A549 (cell line): ENCODE data around the gene BCL2L1. TPM values are rescaled to one million over a fixed set of nuclear protein-coding genes. Genes with fewer than 3 reads are reported as not detected.

Source experiments
- ATAC-seq, 2 experiments: fragments of 200-7000 bp in 1 of 2; fragments of >200 bp in 1 of 2; cut with Nextera tagmentation in 1 of 2; cut with Tn5 transposase in 1 of 2; 3 replicates each; pipeline versions ENCODE4 v1.8.0 to v1.9.1; 2018 to 2020; ENCODE audit warnings: mild to moderate bottlenecking in 1 of 2, moderate library complexity in 1 of 2
- CTCF ChIA-PET: fragments of 300-600 bp; sonication (Branson Sonifier 250); formaldehyde crosslinking; extraction: SDS; loops from one replicate; lab custom pipeline; 2021; ENCODE audit warnings: antibody characterized with exemption, inconsistent platforms; lab: Yijun Ruan, JAX
- POLR2A ChIA-PET: fragments of 350-600 bp; formaldehyde crosslinking; extraction: SDS; loops from one replicate; lab custom pipeline; 2021; ENCODE audit warnings: antibody characterized with exemption, inconsistent platforms; lab: Yijun Ruan, JAX
- DNase-seq, 2 experiments: peaks; one replicate each; pipeline versions ENCODE4 v3.0.0 to v3.0.0-alpha.2; 2011 to 2016; ENCODE audit warnings: low read depth in 1 of 2, low spot score in 1 of 2
- FAIRE-seq: peaks from 2 replicates; lab custom pipeline; 2011; peaks lifted over from hg19 to GRCh38; lab: Jason Lieb, UNC
- H3K27ac ChIP-seq, 2 experiments: fragments of >200 bp; sonication (Bioruptor Twin); formaldehyde crosslinking; 3 replicates each; pipeline ENCODE4 v1.5.1; 2016 to 2017
- H3K4me1 ChIP-seq: fragments of >200 bp; sonication (Bioruptor Twin); formaldehyde crosslinking; 3 replicates; pipeline ENCODE4 v1.6.1; 2016
- H3K4me2 ChIP-seq: fragments of >200 bp; sonication (Bioruptor Twin); formaldehyde crosslinking; 3 replicates; pipeline ENCODE4 v1.6.1; 2016
- H3K4me3 ChIP-seq: fragments of >200 bp; sonication (Bioruptor Twin); formaldehyde crosslinking; 3 replicates; pipeline ENCODE4 v1.5.1; 2016
- H3K9me3 ChIP-seq: fragments of >200 bp; sonication (Bioruptor Twin); formaldehyde crosslinking; 3 replicates; pipeline ENCODE4 v1.6.1; 2016
- BHLHE40 ChIP-seq: IDR thresholded peaks from 2 replicates; pipeline ENCODE4 v1.6.1; 2012; ENCODE audit warnings: low read depth, low read length, inconsistent platforms
- CEBPB ChIP-seq, 2 experiments: fragments of >200 bp in 1 of 2; sonication (Bioruptor Twin) in 1 of 2; formaldehyde crosslinking in 1 of 2; IDR thresholded peaks; 2 replicates each; pipeline ENCODE4 v1.6.1; 2012 to 2016
- EHF ChIP-seq: fragments of 250-450 bp; sonication (Bioruptor Pico); IDR thresholded peaks from 2 replicates; pipeline ENCODE4 v1.5.0; 2020; ENCODE audit warnings: mild to moderate bottlenecking
- EHMT2 ChIP-seq: fragments of 200-600 bp; sonication (generic); IDR thresholded peaks from 2 replicates; pipeline ENCODE4 v1.6.1; 2016; ENCODE audit warnings: antibody characterized with exemption, low read depth, mild to moderate bottlenecking, moderate library complexity
- ESRRA ChIP-seq: fragments of 150-350 bp; IDR thresholded peaks from 2 replicates; pipeline ENCODE4 v1.6.1; 2014; ENCODE audit warnings: mild to moderate bottlenecking, low read length, borderline replicate concordance
- FOSB ChIP-seq: fragments of 250-450 bp; sonication (Bioruptor Pico); IDR thresholded peaks from 2 replicates; pipeline ENCODE4 v1.5.0; 2020; ENCODE audit warnings: mild to moderate bottlenecking, moderate library complexity
- HEYL ChIP-seq: fragments of 250-450 bp; sonication (Bioruptor Pico); IDR thresholded peaks from 2 replicates; pipeline ENCODE4 v1.8.0; 2021; ENCODE audit warnings: mild to moderate bottlenecking, moderate library complexity
- HOXA7 ChIP-seq: fragments of 250-450 bp; sonication (Bioruptor Pico); IDR thresholded peaks from 2 replicates; pipeline ENCODE4 v1.5.0; 2020; ENCODE audit warnings: mild to moderate bottlenecking, moderate library complexity
- JUNB ChIP-seq: fragments of >200 bp; sonication (Bioruptor Twin); formaldehyde crosslinking; IDR thresholded peaks from 2 replicates; pipeline ENCODE4 v1.6.1; 2016
- KDM5A ChIP-seq: fragments of 200-600 bp; sonication (generic); IDR thresholded peaks from 2 replicates; pipeline ENCODE4 v1.6.1; 2016; ENCODE audit warnings: antibody characterized with exemption, mild to moderate bottlenecking
- MYC ChIP-seq: IDR thresholded peaks from 2 replicates; pipeline ENCODE4 v1.6.1; 2012; ENCODE audit warnings: mild to moderate bottlenecking, inconsistent platforms, low read length, improper control_type of control experiment, borderline replicate concordance
- NFE2L2 ChIP-seq: fragments of 150-350 bp; conservative IDR thresholded peaks from 2 replicates; pipeline ENCODE4 v1.6.1; 2014; ENCODE audit warnings: low read length
- NR3C1 ChIP-seq: fragments of >200 bp; sonication (Bioruptor Twin); formaldehyde crosslinking; IDR thresholded peaks from 3 replicates; pipeline ENCODE4 v1.6.1; 2017
- PHF8 ChIP-seq: fragments of 200-600 bp; sonication (generic); IDR thresholded peaks from 2 replicates; pipeline ENCODE4 v1.6.1; 2016; ENCODE audit warnings: low read depth, mild to moderate bottlenecking, antibody characterized with exemption, moderate library complexity, borderline replicate concordance
- RCOR1 ChIP-seq: fragments of 150-350 bp; IDR thresholded peaks from 2 replicates; pipeline ENCODE4 v1.6.1; 2014; ENCODE audit warnings: antibody characterized with exemption, low read length, low read depth
- TFCP2L1 ChIP-seq: fragments of 250-450 bp; sonication (Bioruptor Pico); IDR thresholded peaks from 2 replicates; pipeline ENCODE4 v1.5.0; 2021; ENCODE audit warnings: mild to moderate bottlenecking
- ZSCAN20 ChIP-seq: fragments of 250-450 bp; sonication (Bioruptor Pico); IDR thresholded peaks from 2 replicates; pipeline ENCODE4 v1.8.0; 2022; ENCODE audit warnings: mild to moderate bottlenecking, moderate library complexity
- WGBS: methylation state at CpG from one replicate; pipeline ENCODE4 v1.1.6; 2017; ENCODE audit errors: missing lambda C conversion rate; 5-methylcytosine and 5-hydroxymethylcytosine counted together
- polyA plus RNA-seq, 4 experiments: library from polyadenylated mRNA; depleted of rRNA in 3 of 4; stranded (reverse); fragments of >200 nt; fragmentation: RNase III in 1 of 4; extraction: RNeasy Plus Mini Kit Qiagen cat#74134 plus additional on column Dnase treatment in 1 of 4; gene quantifications; 2 replicates in 3 of 4; 3 replicates in 1 of 4; pipeline ENCODE4 v1.2.3, GENCODE V29; 2011 to 2017
- TF ChIP-seq, protein P1 (sequence below): fragments of >200 bp; sonication (Bioruptor Twin); formaldehyde crosslinking; IDR thresholded peaks from 3 replicates; pipeline ENCODE4 v1.6.1; 2016
- TF ChIP-seq, protein P2 (sequence below): fragments of 450-650 bp; IDR thresholded peaks from 2 replicates; pipeline ENCODE4 v1.6.1; 2014; ENCODE audit warnings: antibody characterized with exemption
- TF ChIP-seq, protein P3 (sequence below): IDR thresholded peaks from 2 replicates; pipeline ENCODE4 v1.6.1; 2012
- TF ChIP-seq, protein P4 (sequence below): fragments of 250-450 bp; sonication (Bioruptor Pico); IDR thresholded peaks from 2 replicates; pipeline ENCODE4 v1.5.0; 2020; ENCODE audit warnings: low read depth, mild to moderate bottlenecking, moderate library complexity
- TF ChIP-seq, protein P5 (sequence below): fragments of 250-450 bp; sonication (Bioruptor Pico); IDR thresholded peaks from 2 replicates; pipeline ENCODE4 v1.5.0; 2021; ENCODE audit warnings: mild to moderate bottlenecking, moderate library complexity, borderline replicate concordance
- TF ChIP-seq, protein P6 (sequence below): fragments of 200-600 bp; sonication (generic); IDR thresholded peaks from 2 replicates; pipeline ENCODE4 v1.6.1; 2016; ENCODE audit warnings: antibody characterized with exemption, mild to moderate bottlenecking, moderate library complexity
- TF ChIP-seq, protein P7 (sequence below): IDR thresholded peaks from 2 replicates; pipeline ENCODE4 v1.6.1; 2012

BCL2L1 gene
- polyA plus RNA-seq, 2 of the 4 experiments (the other 2 are of a cell fraction): 154 to 178 TPM

DNA sequence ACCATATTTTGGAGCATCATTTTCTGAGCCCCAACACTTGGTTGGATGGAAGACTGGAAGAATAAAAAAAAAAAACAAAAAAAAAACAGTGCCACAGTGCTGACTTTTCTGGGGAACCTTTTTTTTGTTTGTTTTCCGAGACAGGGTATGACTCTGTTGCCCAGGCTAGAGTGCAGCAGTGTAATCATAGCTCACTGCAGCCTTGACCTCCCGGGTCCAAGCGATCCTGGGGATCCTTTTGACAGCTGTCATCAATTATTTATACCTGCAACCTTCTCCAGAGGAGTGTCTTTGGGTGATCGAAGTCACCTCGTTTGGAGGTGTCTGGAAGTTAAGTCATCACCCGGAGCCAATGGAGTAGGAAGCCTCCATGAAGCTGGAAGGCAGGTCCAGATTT is 8.7 kb upstream of the BCL2L1 start:
- Histone ChIP-seq H3K9me3 (no peaks in the 10 kb centered on the region), H3K27ac (peak overlapping the region in 1 of 2 experiments; percentile 47; a peak in 3 of 6 replicates), H3K4me2 (no peak overlapping the region), H3K4me1 (0 out of 3 replicates have a peak, but pooled peaks cover 3% of the 10 kb centered on the region), H3K4me3 (no peak overlapping the region)
- TF ChIP-seq, protein P1, sequence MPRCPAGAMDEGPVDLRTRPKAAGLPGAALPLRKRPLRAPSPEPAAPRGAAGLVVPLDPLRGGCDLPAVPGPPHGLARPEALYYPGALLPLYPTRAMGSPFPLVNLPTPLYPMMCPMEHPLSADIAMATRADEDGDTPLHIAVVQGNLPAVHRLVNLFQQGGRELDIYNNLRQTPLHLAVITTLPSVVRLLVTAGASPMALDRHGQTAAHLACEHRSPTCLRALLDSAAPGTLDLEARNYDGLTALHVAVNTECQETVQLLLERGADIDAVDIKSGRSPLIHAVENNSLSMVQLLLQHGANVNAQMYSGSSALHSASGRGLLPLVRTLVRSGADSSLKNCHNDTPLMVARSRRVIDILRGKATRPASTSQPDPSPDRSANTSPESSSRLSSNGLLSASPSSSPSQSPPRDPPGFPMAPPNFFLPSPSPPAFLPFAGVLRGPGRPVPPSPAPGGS: no peak
- TF ChIP-seq, protein P2, sequence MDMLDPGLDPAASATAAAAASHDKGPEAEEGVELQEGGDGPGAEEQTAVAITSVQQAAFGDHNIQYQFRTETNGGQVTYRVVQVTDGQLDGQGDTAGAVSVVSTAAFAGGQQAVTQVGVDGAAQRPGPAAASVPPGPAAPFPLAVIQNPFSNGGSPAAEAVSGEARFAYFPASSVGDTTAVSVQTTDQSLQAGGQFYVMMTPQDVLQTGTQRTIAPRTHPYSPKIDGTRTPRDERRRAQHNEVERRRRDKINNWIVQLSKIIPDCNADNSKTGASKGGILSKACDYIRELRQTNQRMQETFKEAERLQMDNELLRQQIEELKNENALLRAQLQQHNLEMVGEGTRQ: no peak
- TF ChIP-seq KDM5A: no peak
- TF ChIP-seq HOXA7 (CRISPR knock-in tag): no peak
- TF ChIP-seq RCOR1: no peak
- TF ChIP-seq EHF (CRISPR knock-in tag): no peak
- TF ChIP-seq NR3C1: no peak
- TF ChIP-seq JUNB: no peak
- TF ChIP-seq, protein P3, sequence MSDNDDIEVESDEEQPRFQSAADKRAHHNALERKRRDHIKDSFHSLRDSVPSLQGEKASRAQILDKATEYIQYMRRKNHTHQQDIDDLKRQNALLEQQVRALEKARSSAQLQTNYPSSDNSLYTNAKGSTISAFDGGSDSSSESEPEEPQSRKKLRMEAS: no peak
- TF ChIP-seq, protein P4, sequence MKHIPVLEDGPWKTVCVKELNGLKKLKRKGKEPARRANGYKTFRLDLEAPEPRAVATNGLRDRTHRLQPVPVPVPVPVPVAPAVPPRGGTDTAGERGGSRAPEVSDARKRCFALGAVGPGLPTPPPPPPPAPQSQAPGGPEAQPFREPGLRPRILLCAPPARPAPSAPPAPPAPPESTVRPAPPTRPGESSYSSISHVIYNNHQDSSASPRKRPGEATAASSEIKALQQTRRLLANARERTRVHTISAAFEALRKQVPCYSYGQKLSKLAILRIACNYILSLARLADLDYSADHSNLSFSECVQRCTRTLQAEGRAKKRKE: no peak
- TF ChIP-seq, protein P5, sequence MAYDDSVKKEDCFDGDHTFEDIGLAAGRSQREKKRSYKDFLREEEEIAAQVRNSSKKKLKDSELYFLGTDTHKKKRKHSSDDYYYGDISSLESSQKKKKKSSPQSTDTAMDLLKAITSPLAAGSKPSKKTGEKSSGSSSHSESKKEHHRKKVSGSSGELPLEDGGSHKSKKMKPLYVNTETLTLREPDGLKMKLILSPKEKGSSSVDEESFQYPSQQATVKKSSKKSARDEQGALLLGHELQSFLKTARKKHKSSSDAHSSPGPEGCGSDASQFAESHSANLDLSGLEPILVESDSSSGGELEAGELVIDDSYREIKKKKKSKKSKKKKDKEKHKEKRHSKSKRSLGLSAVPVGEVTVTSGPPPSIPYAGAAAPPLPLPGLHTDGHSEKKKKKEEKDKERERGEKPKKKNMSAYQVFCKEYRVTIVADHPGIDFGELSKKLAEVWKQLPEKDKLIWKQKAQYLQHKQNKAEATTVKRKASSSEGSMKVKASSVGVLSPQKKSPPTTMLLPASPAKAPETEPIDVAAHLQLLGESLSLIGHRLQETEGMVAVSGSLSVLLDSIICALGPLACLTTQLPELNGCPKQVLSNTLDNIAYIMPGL: no peak
- TF ChIP-seq ZSCAN20 (CRISPR knock-in tag): no peak
- no peak for TF ChIP-seq HEYL (CRISPR knock-in tag)
- no peak for TF ChIP-seq FOSB
- TF ChIP-seq CEBPB (IDR thresholded peaks at IDR 0.05): no peak
- POLR2A ChIA-PET: no interaction called here
- 86% methylated on average over 6 of the region's 6 CpGs for WGBS
- no peak for ATAC-seq
- CTCF ChIA-PET: interaction anchor here (0.9 to 4.4 kb wide), 5 partner anchors 45 to 172 kb away, joined by 3 to 19 read pairs (median 6); no protein-coding TSS in a partner anchor
- no peak for DNase-seq
- no peak for FAIRE-seq

DNA sequence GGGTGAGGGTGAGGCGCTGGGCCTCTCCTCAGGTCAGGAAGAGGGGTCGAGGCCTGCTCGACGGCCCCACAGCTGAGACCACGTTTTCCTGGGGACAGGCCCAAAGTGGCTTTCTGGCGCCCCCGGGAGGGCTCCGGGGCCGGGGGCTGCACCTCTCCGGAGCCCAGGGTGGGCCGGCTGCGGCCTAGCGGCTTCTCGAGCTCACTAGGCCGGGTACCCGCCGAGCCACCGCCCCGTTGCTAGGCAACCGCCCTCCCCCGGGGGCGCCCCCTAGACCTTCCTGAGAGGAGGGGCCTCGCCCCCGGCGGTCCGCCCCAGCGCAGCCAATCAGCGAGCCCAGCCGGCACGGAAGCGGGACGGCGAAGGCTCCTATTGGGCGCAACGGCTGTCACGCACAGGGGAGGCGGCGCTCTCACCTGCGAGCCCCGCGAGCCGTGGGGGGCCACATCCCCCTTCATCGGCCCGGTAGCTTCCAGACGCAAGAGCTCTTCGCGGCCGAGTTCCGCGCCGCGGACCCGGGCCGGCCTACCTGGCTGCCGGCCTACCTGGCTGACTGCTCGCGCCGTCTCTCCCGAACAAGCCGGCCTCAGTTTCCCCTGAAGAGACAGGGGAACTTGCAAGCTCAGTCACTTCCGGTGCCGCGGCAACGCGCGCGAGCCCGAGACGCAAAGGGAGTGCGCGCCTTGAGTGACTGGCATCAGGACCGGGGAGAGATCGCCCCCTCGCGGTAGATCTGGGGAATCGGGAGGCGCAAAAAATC is 831 bp upstream of the BCL2L1 start:
- peaks cover 10% of the 10 kb centered on the region for H3K4me1 ChIP-seq
- no peaks in the 10 kb centered on the region for H3K9me3 ChIP-seq
- ChIA-PET POLR2A (interaction anchor here (0.5 to 5.5 kb wide), 25 partner anchors 11 to 316 kb away, joined by 3 to 90 read pairs (median 5); partner anchors contain the start of genes ID1 and TPX2), CTCF (interaction anchor here (0.6 to 14.7 kb wide), 38 partner anchors 10 to 930 kb away, joined by 3 to 489 read pairs (median 6); partner anchors contain the start of genes COX4I2, ID1 and TPX2)
- peak overlapping the region; percentile 68 for H3K4me3 ChIP-seq
- peak; percentile 92 to 99 for DNase-seq
- peak overlapping the region; percentile 80 for H3K4me2 ChIP-seq
- ATAC-seq: peak; percentile 84 to 88
- H3K27ac ChIP-seq: peak overlapping the region; percentile 95 to 96
- WGBS: 0% methylated on average over 17 of the region's 77 CpGs
- FAIRE-seq: no peak
- no peak; the same call in 1 of the 2 replicates for TF ChIP-seq BHLHE40
- no peak for TF ChIP-seq ESRRA
- TF ChIP-seq PHF8: peak; percentile 88
- TF ChIP-seq TFCP2L1 (CRISPR knock-in tag): no peak
- TF ChIP-seq NFE2L2: no peak
- no peak for TF ChIP-seq HEYL (CRISPR knock-in tag)
- no peak; the same call in 1 of the 2 replicates for TF ChIP-seq FOSB
- no peak for TF ChIP-seq MYC
- TF ChIP-seq EHMT2: no peak
- no peak for TF ChIP-seq NR3C1
- TF ChIP-seq, protein P6, sequence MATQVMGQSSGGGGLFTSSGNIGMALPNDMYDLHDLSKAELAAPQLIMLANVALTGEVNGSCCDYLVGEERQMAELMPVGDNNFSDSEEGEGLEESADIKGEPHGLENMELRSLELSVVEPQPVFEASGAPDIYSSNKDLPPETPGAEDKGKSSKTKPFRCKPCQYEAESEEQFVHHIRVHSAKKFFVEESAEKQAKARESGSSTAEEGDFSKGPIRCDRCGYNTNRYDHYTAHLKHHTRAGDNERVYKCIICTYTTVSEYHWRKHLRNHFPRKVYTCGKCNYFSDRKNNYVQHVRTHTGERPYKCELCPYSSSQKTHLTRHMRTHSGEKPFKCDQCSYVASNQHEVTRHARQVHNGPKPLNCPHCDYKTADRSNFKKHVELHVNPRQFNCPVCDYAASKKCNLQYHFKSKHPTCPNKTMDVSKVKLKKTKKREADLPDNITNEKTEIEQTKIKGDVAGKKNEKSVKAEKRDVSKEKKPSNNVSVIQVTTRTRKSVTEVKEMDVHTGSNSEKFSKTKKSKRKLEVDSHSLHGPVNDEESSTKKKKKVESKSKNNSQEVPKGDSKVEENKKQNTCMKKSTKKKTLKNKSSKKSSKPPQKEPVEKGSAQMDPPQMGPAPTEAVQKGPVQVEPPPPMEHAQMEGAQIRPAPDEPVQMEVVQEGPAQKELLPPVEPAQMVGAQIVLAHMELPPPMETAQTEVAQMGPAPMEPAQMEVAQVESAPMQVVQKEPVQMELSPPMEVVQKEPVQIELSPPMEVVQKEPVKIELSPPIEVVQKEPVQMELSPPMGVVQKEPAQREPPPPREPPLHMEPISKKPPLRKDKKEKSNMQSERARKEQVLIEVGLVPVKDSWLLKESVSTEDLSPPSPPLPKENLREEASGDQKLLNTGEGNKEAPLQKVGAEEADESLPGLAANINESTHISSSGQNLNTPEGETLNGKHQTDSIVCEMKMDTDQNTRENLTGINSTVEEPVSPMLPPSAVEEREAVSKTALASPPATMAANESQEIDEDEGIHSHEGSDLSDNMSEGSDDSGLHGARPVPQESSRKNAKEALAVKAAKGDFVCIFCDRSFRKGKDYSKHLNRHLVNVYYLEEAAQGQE: peak; percentile 51; the same call in 1 of the 2 replicates
- TF ChIP-seq, protein P1: peak; percentile 6; the same call in 1 of the 3 replicates
- TF ChIP-seq, protein P7, sequence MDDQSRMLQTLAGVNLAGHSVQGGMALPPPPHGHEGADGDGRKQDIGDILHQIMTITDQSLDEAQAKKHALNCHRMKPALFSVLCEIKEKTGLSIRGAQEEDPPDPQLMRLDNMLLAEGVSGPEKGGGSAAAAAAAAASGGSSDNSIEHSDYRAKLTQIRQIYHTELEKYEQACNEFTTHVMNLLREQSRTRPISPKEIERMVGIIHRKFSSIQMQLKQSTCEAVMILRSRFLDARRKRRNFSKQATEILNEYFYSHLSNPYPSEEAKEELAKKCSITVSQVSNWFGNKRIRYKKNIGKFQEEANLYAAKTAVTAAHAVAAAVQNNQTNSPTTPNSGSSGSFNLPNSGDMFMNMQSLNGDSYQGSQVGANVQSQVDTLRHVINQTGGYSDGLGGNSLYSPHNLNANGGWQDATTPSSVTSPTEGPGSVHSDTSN: peak; percentile 97
